ENCODE measurements around the gene KRIT1. TPM values are rescaled to one million over a fixed set of nuclear protein-coding genes. Genes with fewer than 3 reads are reported as not detected.

Gene KRIT1
- polyA plus RNA-seq (ENCODE audit: insufficient read length in 3 of 3), result 10 to 100 TPM; 36.6 to 64.4 (median 55.8) TPM
- long read RNA-seq, donor 1, partial matches to known transcripts, result 16 of 18 reads
- long read RNA-seq, donor 1, other reads (novel, unspliced or antisense), result 0 of 18 reads
- long read RNA-seq, donor 2, partial matches to known transcripts, result 32 of 35 reads
- long read RNA-seq, donor 2, other reads (novel, unspliced or antisense), result 0 of 35 reads
- long read RNA-seq, donor 3, partial matches to known transcripts, result 17 of 18 reads
- long read RNA-seq, donor 3, other reads (novel, unspliced or antisense), result 0 of 18 reads
- long read RNA-seq, donor 4, partial matches to known transcripts, result 28 of 29 reads
- long read RNA-seq, donor 4, other reads (novel, unspliced or antisense), result 0 of 29 reads
- long read RNA-seq, donor 5, partial matches to known transcripts, result 5 of 5 reads
- long read RNA-seq, donor 5, other reads (novel, unspliced or antisense), result 0 of 5 reads
- long read RNA-seq, donor 6, partial matches to known transcripts, result 40 of 41 reads
- long read RNA-seq, donor 6, other reads (novel, unspliced or antisense), result 0 of 41 reads
- long read RNA-seq, donor 7, partial matches to known transcripts, result 8 of 10 reads
- long read RNA-seq, donor 7, other reads (novel, unspliced or antisense), result 0 of 10 reads
- long read RNA-seq, donor 8, partial matches to known transcripts, result 11 of 11 reads
- long read RNA-seq, donor 8, other reads (novel, unspliced or antisense), result 0 of 11 reads
- long read RNA-seq, donor 9, partial matches to known transcripts, result 42 of 48 reads
- long read RNA-seq, donor 9, other reads (novel, unspliced or antisense), result 0 of 48 reads
- long read RNA-seq, donor 10, partial matches to known transcripts, result 39 of 41 reads
- long read RNA-seq, donor 10, other reads (novel, unspliced or antisense), result 0 of 41 reads
- long read RNA-seq, donor 11, partial matches to known transcripts, result 75 of 76 reads
- long read RNA-seq, donor 11, other reads (novel, unspliced or antisense), result 0 of 76 reads
- long read RNA-seq, donor 12, partial matches to known transcripts, result 33 of 37 reads
- long read RNA-seq, donor 12, other reads (novel, unspliced or antisense), result 0 of 37 reads
- long read RNA-seq, donor 13, partial matches to known transcripts, result 20 of 27 reads
- long read RNA-seq, donor 13, other reads (novel, unspliced or antisense), result 0 of 27 reads
- long read RNA-seq, donor 14, partial matches to known transcripts, result 36 of 43 reads
- long read RNA-seq, donor 14, other reads (novel, unspliced or antisense), result 0 of 43 reads
- long read RNA-seq, donor 15, transcript KRIT1-215 (3 exons, 665 nt), result major isoform, 5 of 66 reads
- long read RNA-seq, donor 15, partial matches to known transcripts, result 58 of 66 reads
- long read RNA-seq, donor 15, other reads (novel, unspliced or antisense), result 0 of 66 reads
- long read RNA-seq, donor 16, partial matches to known transcripts, result 34 of 36 reads
- long read RNA-seq, donor 16, other reads (novel, unspliced or antisense), result 0 of 36 reads

DNA sequence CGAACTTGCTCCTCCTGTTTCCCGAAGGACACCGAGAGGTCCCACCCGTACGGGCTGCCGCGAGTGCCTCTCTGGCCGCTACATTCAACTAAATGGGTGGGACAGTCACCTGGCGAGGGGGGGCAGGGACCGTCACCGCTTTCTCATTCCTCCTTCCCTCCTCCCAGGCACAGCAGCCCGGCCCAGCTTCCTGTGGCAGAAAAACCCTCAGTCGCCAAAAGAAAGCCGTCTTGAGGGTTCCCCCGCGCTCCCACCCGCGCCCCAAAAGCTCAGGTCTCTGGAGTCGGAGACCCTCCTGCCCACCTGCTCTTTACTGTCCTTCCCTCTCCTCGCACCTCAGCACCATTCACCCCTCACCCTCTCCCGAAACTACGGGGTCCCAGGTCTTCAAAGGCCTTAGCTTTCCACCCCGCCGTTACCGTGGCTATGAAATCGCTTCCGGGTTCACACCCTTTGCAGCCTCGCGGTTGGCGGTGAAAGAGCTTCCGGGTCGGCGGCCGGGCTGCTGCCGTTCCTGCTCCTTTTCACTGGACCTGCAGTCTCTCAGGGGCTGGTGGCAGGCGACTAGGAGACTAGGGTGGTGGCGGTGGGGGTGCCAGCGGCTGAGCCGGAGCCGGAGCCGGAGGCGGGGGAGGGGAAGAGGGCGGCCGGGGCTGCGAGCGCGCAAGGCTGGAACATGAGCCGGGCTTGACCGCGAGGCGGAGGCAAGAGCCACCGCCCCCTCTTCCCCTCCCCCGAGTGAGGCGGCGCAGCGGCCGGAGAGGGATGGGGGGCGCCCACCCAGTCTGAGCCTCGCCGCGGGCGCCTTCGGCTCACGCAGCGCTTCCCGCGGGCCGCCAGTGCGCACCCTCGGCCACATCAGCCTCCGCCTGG is at the start of gene KRIT1, which contains the start of gene ANKIB1:
KRIT1 (minus strand) TSS at position 428 of the 873 bp plus-strand sequence. CDS start 3,779 bp downstream, outside the sequence.
ANKIB1 (plus strand) TSS at position 488 of the 873 bp plus-strand sequence. CDS start 49,005 bp downstream, outside the sequence.
- DNase-seq, result peak; percentile 92

DNA sequence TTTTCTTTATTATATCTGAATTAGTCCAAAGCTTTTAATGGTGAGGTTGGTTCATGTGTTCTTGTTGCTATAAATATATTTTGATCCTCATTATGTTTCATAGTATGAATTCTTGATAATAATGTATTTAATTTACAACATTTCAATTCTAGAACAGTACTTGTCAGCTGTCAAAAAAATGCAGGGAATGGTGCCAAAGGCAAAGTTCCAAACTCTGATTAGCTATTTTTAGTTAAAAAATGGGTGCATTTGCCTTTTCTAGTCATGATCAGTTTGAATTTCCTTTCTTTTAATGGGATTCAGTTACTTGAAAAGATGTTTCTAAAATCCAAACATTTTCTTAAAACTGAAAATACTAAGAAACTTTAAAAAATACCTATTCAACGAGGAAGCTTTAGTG is 49.7 kb upstream of the KRIT1 start:
- DNase-seq, result no peak

DNA sequence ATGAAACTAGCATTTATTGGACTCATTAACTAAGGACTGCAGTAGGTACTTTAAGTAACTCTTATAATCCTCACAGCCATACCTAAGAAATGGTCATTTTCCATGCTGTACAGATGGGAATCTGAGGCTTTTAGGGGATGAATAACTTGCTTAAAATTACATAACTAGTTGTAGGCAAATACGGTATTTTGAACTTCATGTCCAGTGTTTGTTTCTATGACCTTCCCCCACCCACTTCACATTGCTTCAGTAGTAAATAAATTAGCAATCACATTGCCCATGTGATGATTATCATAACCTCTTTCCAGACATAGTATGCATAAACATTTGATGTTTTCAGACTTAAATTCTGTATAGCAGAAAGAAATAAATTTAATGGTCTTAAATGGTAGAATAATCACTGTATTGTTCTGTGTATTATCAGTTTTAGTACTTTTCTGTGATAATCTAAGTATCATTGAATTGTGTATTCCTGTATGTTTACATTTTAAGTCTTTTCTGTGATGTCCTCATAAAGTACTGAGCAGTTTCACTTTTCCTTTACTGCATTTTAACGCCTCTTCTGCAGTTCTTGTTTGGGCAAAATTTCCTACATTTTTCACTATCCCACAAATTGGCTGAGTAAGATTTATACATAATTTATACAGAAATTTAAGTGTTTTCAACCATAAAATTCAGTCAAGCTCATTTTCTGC is 48.3 kb upstream of the KRIT1 start:
- no peak for DNase-seq

DNA sequence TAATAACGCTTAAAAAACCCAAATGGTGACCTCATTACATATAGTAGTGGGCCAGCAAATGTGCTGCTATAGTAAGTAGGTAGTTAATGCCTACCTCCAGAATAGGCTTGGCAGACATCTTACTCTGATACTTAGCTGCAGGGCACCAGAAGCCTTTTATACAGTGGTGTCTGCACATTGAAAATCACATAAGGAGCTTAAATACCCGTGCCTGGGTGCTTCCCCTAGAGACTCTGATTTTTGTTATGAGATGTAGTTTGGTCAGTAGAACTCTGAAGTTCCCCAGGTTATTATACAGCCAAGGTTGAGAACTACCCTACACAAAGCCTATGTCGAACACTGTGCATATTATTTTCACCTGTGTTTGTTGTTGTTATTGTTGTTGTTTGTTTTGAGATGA is 47.3 kb upstream of the KRIT1 start:
- DNase-seq, result no peak

DNA sequence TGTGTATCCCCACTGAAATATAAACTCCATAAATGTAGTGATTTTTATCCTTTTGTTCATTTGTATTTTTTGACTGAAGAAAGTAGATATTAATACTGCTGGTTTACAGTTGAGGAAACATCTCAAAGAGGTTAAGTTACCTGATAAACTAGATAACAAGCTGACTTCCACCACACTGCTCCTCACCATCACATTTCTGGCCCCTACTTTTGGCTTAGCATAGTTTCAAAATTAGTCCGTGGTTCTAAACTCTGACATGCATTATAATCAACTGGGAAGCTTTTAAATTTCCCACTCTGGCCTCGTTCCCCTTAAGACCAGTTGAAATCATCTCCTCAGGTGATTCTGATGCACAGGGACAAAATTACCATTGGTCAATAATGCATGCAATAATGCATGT is 43.6 kb upstream of the KRIT1 start:
- no peak for DNase-seq

DNA sequence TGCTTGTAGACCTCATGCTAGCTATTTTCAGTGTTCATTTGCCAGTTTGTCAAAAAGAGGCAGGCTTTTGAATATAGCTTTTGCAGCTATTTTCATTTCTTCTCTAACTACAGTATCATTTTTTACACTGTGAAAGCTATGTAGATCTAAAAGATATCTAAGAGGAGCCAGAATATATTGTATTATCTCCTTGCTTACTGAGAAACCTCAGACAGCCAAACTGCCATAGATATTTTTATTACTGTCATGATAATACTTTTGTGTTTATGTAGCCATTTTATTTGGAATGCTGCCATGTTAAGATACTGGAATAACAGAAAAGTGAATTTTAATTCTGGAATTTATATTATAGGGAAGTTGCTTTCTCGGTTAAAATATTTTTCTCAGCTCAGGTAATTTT is 37.2 kb upstream of the KRIT1 start:
- DNase-seq, result no peak

DNA sequence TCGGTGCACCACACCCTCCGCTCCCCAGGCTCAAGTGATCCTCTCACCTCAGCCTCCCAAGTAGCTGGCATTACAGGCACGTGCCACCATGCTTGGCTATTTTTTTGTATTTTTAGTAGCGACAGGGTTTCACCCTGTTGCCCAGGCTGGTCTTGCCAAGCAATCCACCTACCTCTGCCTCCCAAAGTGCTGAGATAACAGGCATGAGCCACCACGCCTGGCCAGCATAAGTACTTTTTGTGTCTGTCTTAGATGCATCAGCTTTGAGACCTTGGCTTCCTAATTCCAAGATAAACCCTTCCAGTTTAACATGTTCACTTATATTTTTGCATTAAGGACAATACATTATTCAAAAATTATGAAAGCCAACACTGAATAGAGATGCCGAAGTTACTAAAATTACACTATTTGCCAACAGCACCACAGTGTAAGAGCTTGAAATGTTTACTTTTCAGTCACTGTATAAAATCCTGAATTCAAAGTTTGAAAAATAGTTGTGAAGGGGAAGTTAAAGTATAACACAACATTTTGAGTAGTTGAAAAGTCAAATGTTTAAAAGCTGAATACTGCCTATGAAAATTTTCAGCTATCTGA is 36.6 kb upstream of the KRIT1 start:
- no peak for DNase-seq

DNA sequence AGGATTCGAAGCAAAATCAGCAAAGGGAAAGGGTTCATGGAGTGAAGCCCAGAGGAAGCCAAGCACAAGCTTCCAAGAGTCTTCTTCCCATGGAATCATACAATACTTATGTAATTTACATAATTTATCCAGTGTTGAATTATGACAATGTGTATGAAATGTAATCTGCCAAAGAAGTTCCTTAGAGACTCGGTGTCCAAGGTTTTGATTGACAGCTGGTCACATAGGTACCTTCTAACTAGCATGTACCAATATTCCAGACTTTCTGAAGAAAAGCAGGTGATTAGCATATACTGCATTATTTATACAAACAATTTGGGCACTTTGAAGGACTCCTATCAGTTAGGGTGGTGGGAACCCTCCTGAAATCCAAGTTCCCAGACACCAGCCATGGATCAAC is 35.3 kb upstream of the KRIT1 start:
- DNase-seq, result no peak

DNA sequence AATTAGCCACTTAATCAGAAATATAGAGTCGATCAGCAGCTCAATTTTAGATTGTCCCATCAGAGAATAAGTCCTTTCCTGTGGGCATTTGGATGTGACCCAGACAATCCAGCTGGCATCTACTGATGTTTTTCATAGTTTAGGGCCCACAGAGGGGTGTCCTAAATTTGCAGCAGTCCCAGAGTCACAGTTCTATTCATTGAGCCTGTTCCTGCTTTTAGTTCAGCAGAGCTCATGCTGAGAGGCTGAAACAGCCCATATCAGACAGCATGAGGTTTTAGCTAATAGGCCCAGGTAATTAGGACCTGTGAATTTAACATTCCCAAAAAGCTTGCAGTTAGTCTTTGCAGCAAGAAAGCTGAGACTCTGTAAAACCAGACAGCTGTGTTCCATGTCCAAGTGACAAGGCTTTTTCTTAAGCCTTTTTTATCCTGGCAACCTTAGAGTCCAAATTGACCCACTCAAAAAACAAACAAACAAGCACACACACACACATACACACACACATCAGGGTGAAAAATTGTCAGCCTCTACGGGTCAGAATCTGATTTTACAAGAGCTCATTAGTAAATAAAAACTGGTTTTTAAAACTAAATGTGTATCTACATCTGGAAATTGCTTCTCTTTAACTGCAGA is 33.8 kb upstream of the KRIT1 start:
- no peak for DNase-seq

DNA sequence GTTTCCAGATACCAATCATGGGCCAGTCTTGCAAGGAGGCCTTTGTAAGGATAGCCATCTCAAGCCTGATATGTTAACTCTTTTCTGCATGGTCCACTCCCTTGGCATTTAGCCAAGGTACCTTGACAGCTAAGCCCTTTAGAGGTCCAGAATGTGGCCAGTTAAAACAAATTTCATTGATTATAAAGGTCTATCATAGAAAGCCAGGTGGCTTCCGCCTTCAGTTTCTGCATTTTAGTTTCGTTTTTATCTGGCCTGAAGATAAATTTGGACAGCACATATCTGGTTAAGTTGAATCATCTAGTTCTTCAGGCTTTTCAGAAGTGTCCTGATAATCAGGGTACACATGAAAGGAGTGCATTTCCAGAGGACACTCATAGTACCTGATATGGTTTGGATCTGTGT is 30.7 kb upstream of the KRIT1 start:
- no peak for DNase-seq

DNA sequence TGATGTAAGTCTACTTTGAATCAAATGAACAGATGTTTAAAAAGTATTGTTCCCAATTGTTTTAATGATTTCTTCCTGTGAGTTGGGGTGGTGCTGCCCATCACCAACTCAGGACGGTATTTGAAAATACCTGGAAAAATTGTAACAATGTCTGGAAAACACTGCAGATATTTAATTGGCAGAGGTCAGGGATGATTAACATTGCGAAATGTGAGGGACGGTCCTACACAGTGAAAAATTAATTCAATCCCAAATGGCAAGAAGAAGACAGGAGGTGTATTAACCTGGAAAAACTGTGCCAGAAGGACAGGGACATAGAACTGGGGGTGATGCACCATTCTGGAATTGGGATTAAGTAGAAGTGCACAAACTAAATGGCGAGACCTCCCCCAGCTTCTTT is 29.6 kb upstream of the KRIT1 start:
- no peak for DNase-seq

DNA sequence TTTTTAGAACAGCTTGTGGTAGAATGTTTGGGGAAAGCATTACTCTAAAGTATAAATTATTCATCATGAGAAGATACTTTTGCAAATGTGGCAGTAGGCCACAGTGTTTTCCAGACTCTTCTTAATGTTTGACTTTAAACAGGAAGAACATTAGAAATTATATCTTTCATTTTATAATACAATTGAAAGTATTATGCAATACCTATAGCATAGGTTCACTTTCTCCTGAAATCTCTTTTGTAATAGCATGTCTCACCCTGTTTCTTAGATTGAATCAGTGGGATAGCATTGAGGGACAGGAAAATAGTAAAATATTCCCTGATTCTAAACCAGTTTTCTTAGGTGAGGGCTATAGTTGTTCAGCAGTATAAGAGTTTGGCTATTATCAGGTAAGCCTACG is 23.2 kb upstream of the KRIT1 start:
- no peak for DNase-seq

DNA sequence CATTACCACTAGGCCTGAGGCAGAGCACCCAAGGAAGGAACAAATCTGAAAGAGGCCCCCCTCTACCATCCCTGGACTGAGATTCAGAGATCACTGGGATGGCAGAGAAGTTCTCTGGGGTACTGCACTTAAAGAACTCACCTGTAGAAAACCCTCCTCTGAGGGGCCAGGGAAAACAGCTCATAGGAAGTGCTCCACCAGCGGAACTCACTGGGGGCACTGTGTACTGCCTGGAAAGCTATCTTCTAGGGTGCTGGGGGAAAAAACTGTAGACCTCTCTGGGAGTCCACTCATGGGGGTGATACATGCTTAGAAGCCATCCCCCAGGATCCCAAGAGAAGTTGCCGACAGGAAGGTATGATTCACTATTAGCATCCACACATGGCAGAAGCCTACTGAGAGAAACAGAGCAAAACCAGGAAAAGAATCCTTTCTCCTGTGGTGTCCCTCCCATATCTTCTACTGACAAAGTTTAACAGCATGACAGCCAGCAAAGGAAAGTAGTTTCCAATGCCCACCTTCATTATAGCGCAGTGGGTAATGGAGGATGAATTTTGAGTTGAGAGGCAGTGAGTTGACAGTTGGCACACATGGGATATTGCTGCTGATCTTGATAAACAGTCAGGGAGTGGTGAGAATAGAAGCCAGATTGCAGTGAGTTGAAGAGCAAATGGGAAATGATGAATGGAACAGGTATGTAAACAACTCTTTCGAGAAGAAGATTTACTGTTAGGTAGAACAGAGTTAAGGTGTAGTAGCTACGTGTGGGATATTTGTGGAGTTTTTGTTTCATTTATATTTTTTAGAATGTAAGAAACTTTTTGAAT is 20.9 kb upstream of the KRIT1 start:
- DNase-seq, result no peak

DNA sequence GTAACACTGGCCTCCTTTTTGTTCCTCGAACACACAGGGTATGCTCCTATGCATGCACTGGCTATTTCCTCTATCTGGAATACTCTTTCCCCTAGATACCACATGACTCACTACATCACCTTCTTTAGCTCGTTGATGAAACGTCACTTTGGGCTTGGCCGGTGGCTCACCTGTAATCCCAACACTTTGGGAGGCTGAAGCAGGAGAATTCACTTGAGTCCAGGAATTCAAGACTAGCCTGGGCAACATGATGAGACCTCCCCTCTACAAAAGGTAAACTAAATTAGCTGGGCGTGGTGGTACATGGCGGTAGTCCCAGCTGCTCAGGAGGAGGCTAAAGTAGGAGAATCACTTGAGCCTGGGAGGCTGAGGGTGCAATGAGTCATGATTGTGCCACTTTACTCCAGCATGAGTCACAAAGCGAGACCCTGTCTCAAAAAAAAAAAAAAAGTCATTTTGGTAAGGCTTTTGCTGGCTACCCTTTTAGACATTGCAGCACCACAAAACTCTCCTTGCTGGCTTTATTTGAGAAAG is 14.6 kb upstream of the KRIT1 start:
- no peak for DNase-seq

DNA sequence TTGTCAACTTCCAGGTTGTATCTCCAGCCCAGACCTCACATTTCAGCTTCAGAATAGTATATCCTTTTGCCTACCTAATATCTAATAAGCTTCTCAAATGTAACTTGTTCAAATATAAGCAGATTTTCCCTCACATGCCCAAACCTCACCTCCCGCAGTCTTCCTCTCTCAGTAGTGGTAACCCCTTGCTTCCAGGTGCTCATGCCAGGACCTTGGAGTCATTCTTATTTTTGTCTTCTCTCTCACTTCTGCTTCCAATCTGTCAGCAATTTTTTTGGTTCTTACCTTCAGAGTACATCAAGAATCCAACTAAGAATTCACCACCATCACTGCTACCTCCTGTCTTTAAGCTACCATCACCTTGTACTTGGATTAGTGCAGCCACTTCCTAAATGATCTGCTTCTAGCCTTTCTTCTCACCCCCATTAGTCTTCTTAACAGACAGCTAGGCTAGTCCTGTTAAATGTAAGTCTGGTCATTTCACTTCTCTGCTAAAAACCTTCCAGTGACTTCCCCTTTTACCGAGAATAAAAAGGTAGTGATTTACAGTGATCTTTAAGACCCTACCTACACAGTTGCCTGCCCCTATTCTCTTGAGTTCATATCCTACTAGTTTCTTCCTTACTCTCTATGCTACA is 14.0 kb upstream of the KRIT1 start:
- no peak for DNase-seq

DNA sequence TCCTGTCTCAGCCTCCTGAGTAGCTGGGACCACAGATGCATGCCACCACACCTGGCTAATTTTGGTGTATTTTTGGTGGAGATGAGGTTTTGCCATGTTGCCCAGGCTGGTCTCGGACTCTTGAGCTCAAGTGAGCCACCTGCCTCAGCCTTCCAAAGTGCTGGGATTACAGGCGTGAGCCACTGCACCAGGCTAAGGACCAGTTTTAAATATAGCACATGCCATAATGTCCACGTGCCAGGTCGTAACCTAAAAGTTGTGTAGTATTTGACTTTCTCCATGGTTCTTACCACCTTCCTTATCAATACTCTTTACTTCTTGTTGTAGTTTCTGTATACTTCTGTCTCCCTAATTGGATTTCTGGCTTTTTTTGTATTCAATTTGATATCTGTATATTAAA is 13.3 kb upstream of the KRIT1 start:
- no peak for DNase-seq

DNA sequence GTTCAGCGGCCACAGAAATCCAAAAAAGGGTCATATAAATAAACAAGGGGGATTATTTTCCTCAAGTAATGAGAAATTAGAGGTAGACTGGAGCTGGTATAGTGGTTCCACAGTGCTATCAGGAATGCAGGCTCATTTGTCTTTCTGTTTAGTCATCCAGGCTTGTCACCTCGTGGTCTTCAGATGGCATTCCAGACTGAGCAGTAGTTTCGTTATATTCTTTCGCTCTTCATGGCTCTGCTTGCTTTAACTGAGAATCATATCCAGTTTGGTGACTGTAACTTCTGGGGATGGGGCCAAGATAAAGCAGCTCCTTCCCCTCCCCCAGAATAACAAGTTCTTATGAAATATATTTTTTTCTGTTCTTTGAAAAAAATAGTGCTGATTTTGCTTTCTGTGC is 9.6 kb upstream of the KRIT1 start:
- DNase-seq, result no peak
